CD14-positive monocyte (primary cell): ENCODE data around the gene COA5. TPM values are rescaled to one million over a fixed set of nuclear protein-coding genes. Genes with fewer than 3 reads are reported as not detected.

Experiments used
- DNase-seq, 3 donors: peaks; one replicate each; pipeline ENCODE4 v3.0.0-alpha.2; 2011 to 2022
- H2AFZ ChIP-seq: 2 replicates; pipeline ENCODE4 v1.6.0; 2012; ENCODE audit warnings: mild to moderate bottlenecking, low read depth, low read length, inconsistent platforms; ENCODE audit not compliant: insufficient read depth, poor library complexity, severe bottlenecking
- H3K27ac ChIP-seq, 2 donors: 1 replicate in 1 of 2; 2 replicates in 1 of 2; pipeline ENCODE4 v1.5.1; 2012 to 2013; ENCODE audit warnings: low read length in 2 of 2, control low read depth in 1 of 2, inconsistent platforms in 1 of 2, low read depth in 1 of 2, mild to moderate bottlenecking in 1 of 2
- H3K27me3 ChIP-seq, 2 donors: one replicate each; pipeline versions ENCODE4 v1.6.0 to v1.6.1; 2011 to 2013; ENCODE audit warnings: low read length in 2 of 2; ENCODE audit not compliant: control insufficient read depth in 2 of 2, insufficient read depth in 2 of 2
- H3K36me3 ChIP-seq, 2 donors: replicated peaks in 1 of 2; 1 replicate in 1 of 2; 2 replicates in 1 of 2; pipeline versions ENCODE4 v1.5.1 to v1.6.1; 2012 to 2013; ENCODE audit warnings: low read length in 2 of 2, control low read depth in 1 of 2, inconsistent platforms in 1 of 2, mild to moderate bottlenecking in 1 of 2; ENCODE audit not compliant: insufficient read depth in 2 of 2, control insufficient read depth in 1 of 2
- H3K4me1 ChIP-seq, 2 donors: 1 replicate in 1 of 2; 2 replicates in 1 of 2; pipeline versions ENCODE4 v1.5.1 to v1.6.1; 2012 to 2013; ENCODE audit warnings: low read length in 2 of 2, control low read depth in 1 of 2, inconsistent platforms in 1 of 2, mild to moderate bottlenecking in 1 of 2, moderate library complexity in 1 of 2; ENCODE audit not compliant: insufficient read depth in 2 of 2, control insufficient read depth in 1 of 2
- H3K4me2 ChIP-seq: replicated peaks from 2 replicates; pipeline ENCODE3; 2012; ENCODE audit warnings: low read length, moderate library complexity, mild to moderate bottlenecking; ENCODE audit not compliant: poor library complexity, severe bottlenecking; ENCODE audit errors: extremely low read depth
- H3K4me3 ChIP-seq, 3 experiments: fragments of 200-600 bp in 1 of 3; sonication (generic) in 1 of 3; replicated peaks in 1 of 3; 1 replicate in 2 of 3; 2 replicates in 1 of 3; pipeline ENCODE4 v1.5.1; 2011 to 2013; ENCODE audit warnings: low read length in 3 of 3, mild to moderate bottlenecking in 3 of 3, control low read depth in 2 of 3, low read depth in 2 of 3, inconsistent platforms in 1 of 3, moderate library complexity in 1 of 3
- H3K79me2 ChIP-seq: 2 replicates; pipeline ENCODE4 v1.6.0; 2012; ENCODE audit warnings: mild to moderate bottlenecking, control low read depth, inconsistent platforms, low read length, moderate library complexity; ENCODE audit not compliant: insufficient read depth
- H3K9ac ChIP-seq: 2 replicates; pipeline ENCODE4 v1.6.0; 2017; ENCODE audit warnings: low read length, mild to moderate bottlenecking; ENCODE audit not compliant: insufficient read depth, poor library complexity, severe bottlenecking
- H3K9me3 ChIP-seq, 2 donors: replicated peaks in 1 of 2; 1 replicate in 1 of 2; 2 replicates in 1 of 2; pipeline versions ENCODE4 v1.5.1 to v1.6.1; 2012 to 2013; ENCODE audit warnings: low read length in 2 of 2, control low read depth in 1 of 2; ENCODE audit not compliant: control insufficient read depth in 1 of 2, insufficient read depth in 1 of 2
- H4K20me1 ChIP-seq: 2 replicates; pipeline ENCODE4 v1.6.0; 2012; ENCODE audit warnings: mild to moderate bottlenecking, low read length, control low read depth, moderate library complexity; ENCODE audit not compliant: insufficient read depth
- H3K27ac Mint-ChIP-seq, 7 donors: one replicate each; pipeline ENCODE4 v1.8.0; 2020; ENCODE audit warnings: mild to moderate bottlenecking in 7 of 7, mixed read lengths in 7 of 7, moderate library complexity in 6 of 7, inconsistent platforms in 2 of 7
- H3K27me3 Mint-ChIP-seq, 3 donors: one replicate each; pipeline ENCODE4 v1.8.0; 2021 to 2022; ENCODE audit warnings: low read depth in 3 of 3, mild to moderate bottlenecking in 3 of 3, mixed read lengths in 3 of 3, moderate library complexity in 3 of 3, inconsistent platforms in 1 of 3
- H3K36me3 Mint-ChIP-seq, 2 donors: one replicate each; pipeline ENCODE4 v1.8.0; 2020; ENCODE audit warnings: mixed read lengths in 2 of 2, inconsistent platforms in 1 of 2, mild to moderate bottlenecking in 1 of 2
- H3K4me1 Mint-ChIP-seq: one replicate; pipeline ENCODE4 v1.8.0; 2020; ENCODE audit warnings: mild to moderate bottlenecking, mixed read lengths
- H3K4me3 Mint-ChIP-seq, 2 donors: one replicate each; pipeline ENCODE4 v1.8.0; 2020; ENCODE audit warnings: mild to moderate bottlenecking in 2 of 2, mixed read lengths in 2 of 2, moderate library complexity in 1 of 2
- H3K9me3 Mint-ChIP-seq, 7 donors: one replicate each; pipeline ENCODE4 v1.8.0; 2020 to 2022; ENCODE audit warnings: mixed read lengths in 7 of 7, mild to moderate bottlenecking in 6 of 7, moderate library complexity in 6 of 7, inconsistent platforms in 2 of 7
- WGBS: methylation state at CpG from one replicate; pipeline ENCODE4 v1.1.5; 2013; ENCODE audit warnings: missing lambda C conversion rate; ENCODE audit not compliant: insufficient coverage; 5-methylcytosine and 5-hydroxymethylcytosine counted together
- intact Hi-C, 2 donors: fragments of 100-400 bp; cut with micrococcal nuclease; formaldehyde crosslinking; loops; one replicate each; pipeline versions ENCODE4 v1.15.0 to v1.15.1; 2023
- polyA plus RNA-seq, 3 donors: library from polyadenylated mRNA; depleted of rRNA in 1 of 3; unstranded in 2 of 3; stranded (reverse) in 1 of 3; fragments of 300-500 nt in 2 of 3; fragments of >200 nt in 1 of 3; fragmentation: Illumina TruSeq in 2 of 3; gene quantifications; 1 replicate in 2 of 3; 2 replicates in 1 of 3; pipeline ENCODE4 v1.2.3, GENCODE V29; 2012 to 2021
- TF ChIP-seq, protein P1 (sequence below): fragments of 200-600 bp; IDR thresholded peaks from one replicate; pipeline ENCODE4 v1.8.0; 2022; ENCODE audit warnings: antibody characterized with exemption, mild to moderate bottlenecking

Gene COA5
- polyA plus RNA-seq, 3 donors: 27.3 to 42.9 (median 39.0) TPM

DNA sequence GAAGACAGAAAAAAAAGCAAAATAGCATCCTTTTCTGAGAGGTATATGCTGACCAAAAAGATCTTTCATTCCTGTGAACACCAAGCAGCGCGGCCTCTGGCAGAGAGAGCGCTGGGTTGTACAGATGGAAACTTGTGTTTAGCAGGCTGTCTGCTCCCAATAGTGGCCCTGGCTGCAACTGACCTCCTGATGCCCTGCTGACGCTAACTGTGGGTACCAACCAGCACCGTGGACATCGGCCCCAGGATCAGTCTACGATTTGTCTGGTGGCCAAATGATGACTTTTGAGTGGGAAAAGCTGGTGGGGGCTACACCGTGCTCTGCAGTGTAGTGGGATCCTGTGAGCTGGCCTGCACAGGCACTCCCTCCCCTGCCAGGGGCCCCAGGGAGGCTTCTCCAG lies 15.7 kb downstream of the COA5 start:
- intact Hi-C loops: no loop called here
- Mint-ChIP-seq H3K27ac (no peak overlapping the region), H3K4me1 (no peaks in the 10 kb centered on the region), H3K36me3 (peaks cover 62 to 83% of the 10 kb centered on the region in 2 donors), H3K27me3 (peaks cover 0 to 1% (median 0%) of the 10 kb centered on the region in 3 donors), H3K9me3 (peaks cover 0 to 10% (median 4%) of the 10 kb centered on the region in 7 donors), H3K4me3 (no peak overlapping the region)
- DNase-seq: no peak
- H3K27me3 ChIP-seq: no peaks in the 10 kb centered on the region
- H3K4me3 ChIP-seq: no peak overlapping the region
- H2AFZ ChIP-seq: no peak overlapping the region
- no peaks in the 10 kb centered on the region for H3K4me1 ChIP-seq
- H3K9me3 ChIP-seq: peaks cover 0 to 3% of the 10 kb centered on the region in 2 donors
- peaks cover 10% of the 10 kb centered on the region for H4K20me1 ChIP-seq
- H3K79me2 ChIP-seq: no peaks in the 10 kb centered on the region
- TF ChIP-seq, protein P1, sequence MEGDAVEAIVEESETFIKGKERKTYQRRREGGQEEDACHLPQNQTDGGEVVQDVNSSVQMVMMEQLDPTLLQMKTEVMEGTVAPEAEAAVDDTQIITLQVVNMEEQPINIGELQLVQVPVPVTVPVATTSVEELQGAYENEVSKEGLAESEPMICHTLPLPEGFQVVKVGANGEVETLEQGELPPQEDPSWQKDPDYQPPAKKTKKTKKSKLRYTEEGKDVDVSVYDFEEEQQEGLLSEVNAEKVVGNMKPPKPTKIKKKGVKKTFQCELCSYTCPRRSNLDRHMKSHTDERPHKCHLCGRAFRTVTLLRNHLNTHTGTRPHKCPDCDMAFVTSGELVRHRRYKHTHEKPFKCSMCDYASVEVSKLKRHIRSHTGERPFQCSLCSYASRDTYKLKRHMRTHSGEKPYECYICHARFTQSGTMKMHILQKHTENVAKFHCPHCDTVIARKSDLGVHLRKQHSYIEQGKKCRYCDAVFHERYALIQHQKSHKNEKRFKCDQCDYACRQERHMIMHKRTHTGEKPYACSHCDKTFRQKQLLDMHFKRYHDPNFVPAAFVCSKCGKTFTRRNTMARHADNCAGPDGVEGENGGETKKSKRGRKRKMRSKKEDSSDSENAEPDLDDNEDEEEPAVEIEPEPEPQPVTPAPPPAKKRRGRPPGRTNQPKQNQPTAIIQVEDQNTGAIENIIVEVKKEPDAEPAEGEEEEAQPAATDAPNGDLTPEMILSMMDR: no peak
- no peak overlapping the region for H3K27ac ChIP-seq
- H3K36me3 ChIP-seq: peaks cover 49 to 83% of the 10 kb centered on the region in 2 donors
- no peak overlapping the region for H3K4me2 ChIP-seq
- 100% methylated on average over 7 of the region's 8 CpGs for WGBS
- no peak overlapping the region for H3K9ac ChIP-seq

DNA sequence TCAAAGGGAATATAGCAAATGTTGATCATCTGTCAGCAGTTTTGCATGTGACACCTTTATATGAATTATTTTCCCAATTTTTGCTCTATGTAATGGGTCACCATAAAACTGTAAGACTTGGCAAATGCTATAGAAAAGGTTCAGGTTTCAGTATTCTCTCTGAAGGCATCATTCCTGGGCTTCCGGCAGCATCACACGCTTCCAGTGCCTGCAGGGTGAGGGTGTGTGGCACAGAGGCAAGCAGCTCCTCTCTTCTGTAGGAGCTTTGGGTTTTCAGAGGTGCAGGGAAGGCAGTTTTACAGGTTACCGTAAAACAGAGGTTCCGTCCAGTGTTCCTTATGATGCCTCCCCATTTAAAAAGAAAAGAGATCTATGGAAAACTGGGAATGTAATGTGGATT lies 18.8 kb downstream of the COA5 start:
- intact Hi-C loops: no loop called here
- TF ChIP-seq, protein P1: no peak
- H3K36me3 Mint-ChIP-seq: peaks cover 79 to 82% of the 10 kb centered on the region in 2 donors

More for the DNA sequence above, 18.8 kb downstream of the COA5 start:
- no peak overlapping the region for H3K4me3 Mint-ChIP-seq
- Histone ChIP-seq H4K20me1 (peaks cover 8% of the 10 kb centered on the region), H3K9me3 (peaks cover 0 to 3% of the 10 kb centered on the region in 2 donors), H3K79me2 (no peaks in the 10 kb centered on the region), H3K27ac (no peak overlapping the region), H2AFZ (no peak overlapping the region), H3K9ac (no peak overlapping the region), H3K27me3 (no peaks in the 10 kb centered on the region), H3K4me2 (no peak overlapping the region), H3K4me1 (no peaks in the 10 kb centered on the region), H3K36me3 (peaks cover 69 to 99% of the 10 kb centered on the region in 2 donors), H3K4me3 (no peak overlapping the region)
- H3K27me3 Mint-ChIP-seq: peaks cover 0 to 1% (median 0%) of the 10 kb centered on the region in 3 donors
- H3K4me1 Mint-ChIP-seq: no peaks in the 10 kb centered on the region
- H3K27ac Mint-ChIP-seq: no peak overlapping the region
- DNase-seq: no peak
- 100% methylated on average over 2 of the region's 4 CpGs for WGBS
- H3K9me3 Mint-ChIP-seq: peaks cover 0 to 9% (median 4%) of the 10 kb centered on the region in 7 donors
